Measurements from ENCODE around the gene ZNF688.

DNA sequence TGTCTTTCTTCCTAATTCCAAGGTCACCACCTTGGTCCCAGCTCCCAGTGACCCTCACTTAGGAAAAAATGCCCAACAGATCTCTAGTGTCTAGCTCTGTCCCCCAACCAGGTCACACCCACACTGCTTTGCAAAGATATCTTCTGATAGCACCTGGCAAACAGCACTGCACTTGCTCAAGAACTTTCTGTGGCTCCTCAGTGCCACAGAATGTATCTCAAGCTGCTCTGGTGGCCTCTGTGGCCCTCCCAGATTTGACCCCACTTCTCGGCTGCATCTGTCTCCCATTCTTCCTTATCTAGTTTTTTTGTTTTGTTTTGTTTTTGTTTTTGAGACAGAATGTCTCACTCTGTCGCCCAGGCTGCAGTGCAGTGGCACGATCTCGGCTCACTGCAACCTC, 5.0 kb downstream of the ZNF688 start:
- TF ChIP-seq, protein P1, sequence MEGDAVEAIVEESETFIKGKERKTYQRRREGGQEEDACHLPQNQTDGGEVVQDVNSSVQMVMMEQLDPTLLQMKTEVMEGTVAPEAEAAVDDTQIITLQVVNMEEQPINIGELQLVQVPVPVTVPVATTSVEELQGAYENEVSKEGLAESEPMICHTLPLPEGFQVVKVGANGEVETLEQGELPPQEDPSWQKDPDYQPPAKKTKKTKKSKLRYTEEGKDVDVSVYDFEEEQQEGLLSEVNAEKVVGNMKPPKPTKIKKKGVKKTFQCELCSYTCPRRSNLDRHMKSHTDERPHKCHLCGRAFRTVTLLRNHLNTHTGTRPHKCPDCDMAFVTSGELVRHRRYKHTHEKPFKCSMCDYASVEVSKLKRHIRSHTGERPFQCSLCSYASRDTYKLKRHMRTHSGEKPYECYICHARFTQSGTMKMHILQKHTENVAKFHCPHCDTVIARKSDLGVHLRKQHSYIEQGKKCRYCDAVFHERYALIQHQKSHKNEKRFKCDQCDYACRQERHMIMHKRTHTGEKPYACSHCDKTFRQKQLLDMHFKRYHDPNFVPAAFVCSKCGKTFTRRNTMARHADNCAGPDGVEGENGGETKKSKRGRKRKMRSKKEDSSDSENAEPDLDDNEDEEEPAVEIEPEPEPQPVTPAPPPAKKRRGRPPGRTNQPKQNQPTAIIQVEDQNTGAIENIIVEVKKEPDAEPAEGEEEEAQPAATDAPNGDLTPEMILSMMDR (IDR thresholded peaks at IDR 0.05; ENCODE audit: low read depth, low read length, poor library complexity, severe bottlenecking) = no peak
- TF ChIP-seq EZH2phosphoT487 (IDR thresholded peaks at IDR 0.05; ENCODE audit: borderline replicate concordance, low read length) = no peak
